Measurements from ENCODE around the gene CAPN12.
"Not testable (repeated sequence)": the region's sequence is repeated elsewhere in the genome, so short reads cannot be mapped to it uniquely, and the experiment has no call there.

CAPN12 gene

DNA sequence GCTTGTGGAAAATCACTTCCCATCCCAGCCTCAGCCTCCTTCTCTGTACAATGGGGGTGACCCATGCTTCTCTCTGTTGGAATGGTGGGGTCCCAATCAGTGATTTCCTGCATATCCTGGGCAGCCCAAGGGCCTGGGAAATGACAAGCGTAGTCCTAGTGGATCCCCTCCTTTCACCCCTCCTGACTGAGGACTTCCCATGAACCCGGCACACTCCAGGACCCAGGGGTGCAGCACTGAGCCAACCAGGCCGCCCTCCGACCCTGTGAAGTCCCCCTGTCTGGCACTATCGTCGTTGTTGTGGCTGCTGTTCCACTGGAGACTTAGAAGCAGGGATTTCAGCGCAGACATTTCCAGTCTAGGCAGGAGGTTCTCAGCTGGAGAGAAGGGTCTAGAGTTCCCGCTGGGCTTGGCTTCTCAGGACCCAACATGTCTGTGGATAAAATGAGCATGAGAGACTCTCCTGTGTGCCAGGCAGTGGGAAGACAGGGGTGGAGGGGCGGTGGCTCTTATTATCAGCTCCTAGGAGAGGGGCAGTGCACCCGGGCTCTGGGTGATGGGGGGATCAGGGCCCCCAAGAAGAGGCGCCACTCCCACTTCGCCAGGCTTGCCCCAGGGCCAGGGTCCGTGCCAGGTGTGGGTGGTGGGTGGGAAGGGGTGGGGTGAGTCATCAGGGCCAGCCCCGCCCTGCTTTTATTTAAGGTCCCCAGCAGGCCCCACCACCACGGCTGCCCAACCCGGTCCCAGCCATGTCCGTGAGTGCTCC lies 44.4 kb upstream of the CAPN12 start, which contains the start of gene LGALS7B:
TSS of gene LGALS7B (plus strand) at position 723 of the 766 bp plus-strand sequence. CDS start at position 750, 27 bp downstream.
- H3K4me3 ChIP-seq (replicated peaks; ENCODE audit: low read depth, low read length): no peak within 1 kb of the TSS
- no peak for DNase-seq (ENCODE audit: extremely low read depth, insufficient read length)
- H3K36me3 ChIP-seq (ENCODE audit: control insufficient read depth, insufficient read depth, low read length): no peaks in the 10 kb centered on the region
- no peak for TF ChIP-seq CTCF (IDR thresholded peaks at IDR 0.05; ENCODE audit: insufficient read depth, low read length, poor library complexity, severe bottlenecking)
- no peaks in the 10 kb centered on the region for H3K27me3 ChIP-seq (replicated peaks; ENCODE audit: control insufficient read depth, insufficient read depth, low read length)

DNA sequence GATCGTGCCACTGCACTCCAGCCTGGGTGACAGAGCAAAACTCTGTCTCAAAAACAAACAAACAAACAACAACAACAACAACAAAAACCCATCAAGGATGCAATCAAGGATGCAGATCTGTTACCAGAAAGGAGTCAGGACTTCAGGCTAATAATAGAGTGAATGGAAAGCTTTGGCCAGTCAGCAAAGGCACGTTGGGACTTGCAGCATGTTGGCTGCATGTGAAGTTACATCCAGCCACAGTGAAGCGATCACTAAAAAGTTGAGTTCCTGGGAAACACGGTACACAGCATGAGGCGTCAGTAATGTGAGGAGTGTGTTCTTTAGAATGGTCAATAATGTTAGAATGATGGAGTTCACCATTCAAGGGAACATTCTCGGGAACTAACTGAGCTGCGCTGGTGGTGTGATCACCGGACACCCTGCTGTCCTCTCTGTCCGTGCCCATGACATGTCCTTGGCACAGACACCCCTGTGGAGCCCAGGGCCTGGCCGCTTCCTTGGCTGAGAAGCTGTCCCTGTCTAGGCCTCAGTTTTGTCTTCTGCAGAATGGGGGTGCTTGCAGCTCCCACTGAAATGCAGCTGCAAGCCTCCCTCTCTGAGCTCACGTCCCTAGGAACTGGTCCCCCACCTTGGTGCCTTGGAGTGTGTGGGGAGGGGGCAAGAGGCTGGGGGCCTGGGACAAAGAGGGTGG lies 42.4 kb upstream of the CAPN12 start:
- Histone ChIP-seq H3K27me3 (replicated peaks; ENCODE audit: control insufficient read depth, insufficient read depth, low read length) (no peaks in the 10 kb centered on the region), H3K4me3 (replicated peaks; ENCODE audit: low read depth, low read length) (no peak overlapping the region), H3K36me3 (ENCODE audit: control insufficient read depth, insufficient read depth, low read length) (no peaks in the 10 kb centered on the region)
- no peak for DNase-seq (ENCODE audit: extremely low read depth, insufficient read length)
- TF ChIP-seq CTCF (IDR thresholded peaks at IDR 0.05; ENCODE audit: insufficient read depth, low read length, poor library complexity, severe bottlenecking): no peak

DNA sequence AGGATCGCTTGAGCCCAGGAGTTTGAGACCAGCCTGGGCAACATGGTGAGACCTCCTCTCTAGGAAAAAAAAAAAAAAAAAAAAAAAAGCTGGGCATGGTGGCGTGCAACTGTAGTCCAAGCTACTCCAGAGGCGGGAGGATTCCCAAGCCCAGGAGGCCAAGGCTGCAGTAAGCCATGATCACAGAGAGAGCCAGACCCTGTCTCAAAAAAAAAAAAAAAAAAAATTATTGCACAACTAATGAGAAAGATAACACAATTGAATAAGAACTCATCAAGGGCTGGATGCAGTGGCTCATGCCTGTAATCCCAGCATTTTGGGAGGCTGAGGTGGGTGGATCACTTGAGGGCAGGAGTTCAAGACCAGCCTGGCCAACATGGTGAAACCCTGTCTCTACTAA lies 41.8 kb upstream of the CAPN12 start:
- H3K27me3 ChIP-seq (replicated peaks; ENCODE audit: control insufficient read depth, insufficient read depth, low read length); H3K4me3 ChIP-seq (replicated peaks; ENCODE audit: low read depth, low read length); DNase-seq (ENCODE audit: extremely low read depth, insufficient read length); H3K36me3 ChIP-seq (ENCODE audit: control insufficient read depth, insufficient read depth, low read length): not testable (repeated sequence)

DNA sequence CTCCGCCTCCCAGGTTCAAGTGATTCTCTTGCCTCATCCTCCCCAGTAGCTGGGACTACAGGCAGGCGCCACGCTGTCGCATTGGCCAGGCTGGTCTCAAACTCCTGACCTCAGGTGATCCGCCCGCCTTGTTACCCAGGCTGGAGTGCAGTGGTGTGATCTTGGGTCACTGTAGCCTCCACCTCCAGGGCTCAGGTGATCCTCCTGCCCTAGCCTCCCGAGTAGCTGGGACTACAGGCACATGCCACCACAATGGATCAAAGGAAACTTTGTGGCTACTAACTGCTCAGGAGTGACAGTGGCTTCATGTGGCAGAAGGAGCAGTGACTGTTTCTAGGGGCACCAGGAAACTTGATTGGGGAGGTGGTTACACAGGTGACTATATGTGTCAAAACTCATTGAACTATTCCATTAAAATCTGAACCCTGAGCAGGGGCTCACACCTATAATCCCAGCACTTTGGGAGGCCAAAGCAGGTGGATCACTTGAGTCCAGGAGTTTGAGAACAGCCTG lies 41.0 kb upstream of the CAPN12 start:
- Histone ChIP-seq H3K36me3 (ENCODE audit: control insufficient read depth, insufficient read depth, low read length) (no peaks in the 10 kb centered on the region), H3K4me3 (replicated peaks; ENCODE audit: low read depth, low read length) (no peak overlapping the region), H3K27me3 (replicated peaks; ENCODE audit: control insufficient read depth, insufficient read depth, low read length) (no peaks in the 10 kb centered on the region)
- no peak for TF ChIP-seq CTCF (IDR thresholded peaks at IDR 0.05; ENCODE audit: insufficient read depth, low read length, poor library complexity, severe bottlenecking)
- DNase-seq (ENCODE audit: extremely low read depth, insufficient read length): no peak

GRCh38 chr19:38784224-38784623 lies 40.0 kb upstream of the CAPN12 start:
- Histone ChIP-seq H3K36me3 (ENCODE audit: control insufficient read depth, insufficient read depth, low read length) (no peaks in the 10 kb centered on the region), H3K4me3 (replicated peaks; ENCODE audit: low read depth, low read length) (no peak overlapping the region), H3K27me3 (replicated peaks; ENCODE audit: control insufficient read depth, insufficient read depth, low read length) (no peaks in the 10 kb centered on the region)
- no peak for DNase-seq (ENCODE audit: extremely low read depth, insufficient read length)
- no peak for TF ChIP-seq CTCF (IDR thresholded peaks at IDR 0.05; ENCODE audit: insufficient read depth, low read length, poor library complexity, severe bottlenecking)

GRCh38 chr19:38782212-38782611 lies 37.9 kb upstream of the CAPN12 start:
- not testable (repeated sequence) for H3K36me3 ChIP-seq (ENCODE audit: control insufficient read depth, insufficient read depth, low read length); H3K4me3 ChIP-seq (replicated peaks; ENCODE audit: low read depth, low read length); DNase-seq (ENCODE audit: extremely low read depth, insufficient read length); H3K27me3 ChIP-seq (replicated peaks; ENCODE audit: control insufficient read depth, insufficient read depth, low read length)

Measured in GM06990 (cell line).